ENCODE measurements around the gene NINL. TPM values are rescaled to one million over a fixed set of nuclear protein-coding genes. Genes with fewer than 3 reads are reported as not detected.

NINL gene
- total RNA-seq, 4 donors from 2014 or later = 3.0 to 5.8 (median 3.7) TPM

GRCh38 chr20:25421102-25421501 is 164.2 kb downstream of the NINL start:
- no peaks in the 10 kb centered on the region for H3K9me3 ChIP-seq
- H3K4me1 ChIP-seq = no peaks in the 10 kb centered on the region
- H3K27ac ChIP-seq (replicated peaks in 1 of 4) = no peak overlapping the region
- no peak overlapping the region for H3K4me3 ChIP-seq
- no peaks in the 10 kb centered on the region for H3K27me3 ChIP-seq
- intact Hi-C loops (cut with DNase I) = no loop called here
- H3K36me3 ChIP-seq = no peaks in the 10 kb centered on the region
- TF ChIP-seq, protein P1, sequence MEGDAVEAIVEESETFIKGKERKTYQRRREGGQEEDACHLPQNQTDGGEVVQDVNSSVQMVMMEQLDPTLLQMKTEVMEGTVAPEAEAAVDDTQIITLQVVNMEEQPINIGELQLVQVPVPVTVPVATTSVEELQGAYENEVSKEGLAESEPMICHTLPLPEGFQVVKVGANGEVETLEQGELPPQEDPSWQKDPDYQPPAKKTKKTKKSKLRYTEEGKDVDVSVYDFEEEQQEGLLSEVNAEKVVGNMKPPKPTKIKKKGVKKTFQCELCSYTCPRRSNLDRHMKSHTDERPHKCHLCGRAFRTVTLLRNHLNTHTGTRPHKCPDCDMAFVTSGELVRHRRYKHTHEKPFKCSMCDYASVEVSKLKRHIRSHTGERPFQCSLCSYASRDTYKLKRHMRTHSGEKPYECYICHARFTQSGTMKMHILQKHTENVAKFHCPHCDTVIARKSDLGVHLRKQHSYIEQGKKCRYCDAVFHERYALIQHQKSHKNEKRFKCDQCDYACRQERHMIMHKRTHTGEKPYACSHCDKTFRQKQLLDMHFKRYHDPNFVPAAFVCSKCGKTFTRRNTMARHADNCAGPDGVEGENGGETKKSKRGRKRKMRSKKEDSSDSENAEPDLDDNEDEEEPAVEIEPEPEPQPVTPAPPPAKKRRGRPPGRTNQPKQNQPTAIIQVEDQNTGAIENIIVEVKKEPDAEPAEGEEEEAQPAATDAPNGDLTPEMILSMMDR (IDR thresholded peaks at IDR 0.05) = no peak
- TF ChIP-seq POLR2A (IDR thresholded peaks at IDR 0.05; ENCODE audit: low read depth) (no peak), POLR2AphosphoS5 (IDR thresholded peaks at IDR 0.05) (no peak), EP300 (IDR thresholded peaks at IDR 0.05) (no peak)
- no peak for DNase-seq (ENCODE audit: extremely low spot score)

- intact Hi-C loops (cut with DNase I) = no loop called here
- whole genome bisulfite sequencing = 92% methylated on average over 1 of the region's 1 CpG
- no peaks in the 10 kb centered on the region for H3K9me3 ChIP-seq
- H3K27ac ChIP-seq (replicated peaks in 1 of 4) = no peak overlapping the region
- H3K4me3 ChIP-seq = no peak overlapping the region
- no peaks in the 10 kb centered on the region for H3K4me1 ChIP-seq
- no peaks in the 10 kb centered on the region for H3K36me3 ChIP-seq
- TF ChIP-seq POLR2A (IDR thresholded peaks at IDR 0.05; ENCODE audit: low read depth) (no peak), EP300 (IDR thresholded peaks at IDR 0.05) (no peak), POLR2AphosphoS5 (IDR thresholded peaks at IDR 0.05) (no peak)
- TF ChIP-seq, protein P1 (IDR thresholded peaks at IDR 0.05) = no peak
- no peaks in the 10 kb centered on the region for H3K27me3 ChIP-seq
- DNase-seq (ENCODE audit: extremely low spot score) = no peak
Measured at GRCh38 chr20:25418776-25419175, 166.6 kb downstream of the NINL start.

DNA sequence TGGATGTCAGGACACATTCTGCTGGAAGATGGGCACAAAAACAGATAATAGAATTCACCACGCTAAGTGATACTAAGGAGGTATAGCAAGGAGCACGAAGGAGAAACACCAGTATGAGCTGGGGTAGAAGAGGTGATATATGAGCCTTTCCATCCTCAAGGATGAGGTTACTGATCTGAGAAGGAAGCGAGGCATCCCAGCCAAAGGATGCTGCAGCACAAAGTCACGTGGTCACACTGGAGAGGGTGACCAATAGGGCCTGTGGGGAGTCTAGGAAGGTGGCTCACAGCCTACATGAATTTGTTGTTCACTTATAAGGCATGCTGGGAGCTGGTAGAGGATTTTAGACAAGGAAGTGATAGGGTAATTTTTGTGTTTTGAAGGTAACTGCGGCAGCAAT is 176.4 kb downstream of the NINL start:
- no peaks in the 10 kb centered on the region for H3K27me3 ChIP-seq
- H3K4me1 ChIP-seq = peaks cover 7 to 17% (median 12%) of the 10 kb centered on the region in 4 donors
- H3K27ac ChIP-seq (replicated peaks in 1 of 4) = no peak overlapping the region
- intact Hi-C loops (cut with DNase I) = no loop called here
- no peak overlapping the region for H3K4me3 ChIP-seq
- TF ChIP-seq, protein P1 (IDR thresholded peaks at IDR 0.05) = no peak
- TF ChIP-seq POLR2A (IDR thresholded peaks at IDR 0.05; ENCODE audit: low read depth) (no peak), POLR2AphosphoS5 (IDR thresholded peaks at IDR 0.05) (no peak), EP300 (IDR thresholded peaks at IDR 0.05) (no peak)
- H3K9me3 ChIP-seq = peaks cover 0 to 2% (median 0%) of the 10 kb centered on the region in 4 donors
- no peaks in the 10 kb centered on the region for H3K36me3 ChIP-seq
- no peak for DNase-seq (ENCODE audit: extremely low spot score)
- WGBS = 86% methylated on average over 5 of the region's 5 CpGs

- Histone ChIP-seq H3K27ac (replicated peaks in 1 of 4) (peak overlapping the region in 1 of 4 donors; percentile 58), H3K4me3 (peak overlapping the region; percentile 59 to 69 (median 65)), H3K36me3 (no peaks in the 10 kb centered on the region), H3K9me3 (peaks cover 0 to 9% (median 3%) of the 10 kb centered on the region in 4 donors), H3K27me3 (no peaks in the 10 kb centered on the region), H3K4me1 (peaks cover 7 to 17% (median 12%) of the 10 kb centered on the region in 4 donors)
- 0% methylated on average over 4 of the region's 4 CpGs for WGBS
- intact Hi-C loops (cut with DNase I) = no loop called here
- no peak for TF ChIP-seq POLR2AphosphoS5 (IDR thresholded peaks at IDR 0.05)
- TF ChIP-seq, protein P1 (IDR thresholded peaks at IDR 0.05) = no peak
- no peak for TF ChIP-seq POLR2A (IDR thresholded peaks at IDR 0.05; ENCODE audit: low read depth)
- TF ChIP-seq EP300 (IDR thresholded peaks at IDR 0.05) = no peak
- DNase-seq (ENCODE audit: extremely low spot score) = no peak
Measured at GRCh38 chr20:25408170-25408547, 177.2 kb downstream of the NINL start.

Measured in esophagus muscularis mucosa (tissue), 4 donors.